HG02981 (cell line): ENCODE data around the gene SULT1E1.
"Not testable (repeated sequence)": the region's sequence is repeated elsewhere in the genome, so short reads cannot be mapped to it uniquely, and the experiment has no call there.

Experiments
- ATAC-seq: cut with Tn5 transposase; IDR thresholded peaks from one replicate; pipeline ENCODE4 v1.9.1; 2021; ENCODE audit warnings: mild to moderate bottlenecking, moderate library complexity; ENCODE audit not compliant: unreplicated experiment

Gene SULT1E1

GRCh38 chr4:69848028-69848427, 11.9 kb downstream of the SULT1E1 start:
- ATAC-seq, result no peak

GRCh38 chr4:69843932-69844331, 16.0 kb downstream of the SULT1E1 start:
- peak; percentile 76 for ATAC-seq

GRCh38 chr4:69843301-69843700, 16.6 kb downstream of the SULT1E1 start:
- ATAC-seq, result no peak

- no peak for ATAC-seq
These were observed 21.0 kb downstream of the SULT1E1 start for GRCh38 chr4:69838977-69839376.

- ATAC-seq, result no peak
These were observed 23.7 kb downstream of the SULT1E1 start for GRCh38 chr4:69836287-69836686.

GRCh38 chr4:69835766-69836165, 24.2 kb downstream of the SULT1E1 start:
- no peak for ATAC-seq

GRCh38 chr4:69833251-69833650, 26.7 kb downstream of the SULT1E1 start:
- ATAC-seq, result no peak

GRCh38 chr4:69832326-69833030, 27.5 kb downstream of the SULT1E1 start:
- peak; percentile 30 for ATAC-seq

- peak; percentile 86 for ATAC-seq
These were observed 28.2 kb downstream of the SULT1E1 start for GRCh38 chr4:69831646-69832325.

- ATAC-seq, result no peak
These were observed 28.7 kb downstream of the SULT1E1 start for GRCh38 chr4:69831270-69831627.

GRCh38 chr4:69830560-69831269, 29.2 kb downstream of the SULT1E1 start:
- peak; percentile 30 for ATAC-seq

GRCh38 chr4:69830192-69830559, 29.8 kb downstream of the SULT1E1 start:
- no peak for ATAC-seq

- ATAC-seq, result no peak
These were observed 30.3 kb downstream of the SULT1E1 start for GRCh38 chr4:69829678-69830077.

GRCh38 chr4:69828828-69829227, 31.1 kb downstream of the SULT1E1 start:
- no peak for ATAC-seq

GRCh38 chr4:69825056-69825455, 34.9 kb downstream of the SULT1E1 start:
- ATAC-seq, result not testable (repeated sequence)

GRCh38 chr4:69823481-69824186, 36.3 kb downstream of the SULT1E1 start:
- peak; percentile 90 for ATAC-seq

- no peak for ATAC-seq
These were observed 36.9 kb downstream of the SULT1E1 start for GRCh38 chr4:69823048-69823447.

- ATAC-seq, result no peak
These were observed 37.7 kb downstream of the SULT1E1 start for GRCh38 chr4:69822198-69822597.

GRCh38 chr4:69818060-69818639, 41.8 kb downstream of the SULT1E1 start:
- no peak for ATAC-seq

- ATAC-seq, result no peak
These were observed 43.7 kb downstream of the SULT1E1 start for GRCh38 chr4:69816236-69816635.

- ATAC-seq, result no peak
These were observed 46.3 kb downstream of the SULT1E1 start for GRCh38 chr4:69813628-69814027.
